K562 (cell line): ENCODE measurements around the gene CEP131. TPM values are rescaled to one million over a fixed set of nuclear protein-coding genes. Genes with fewer than 3 reads are reported as not detected.

Experiments used
- GATAD2B ChIP-seq: fragments of 450-650 bp; IDR thresholded peaks from 2 replicates; pipeline ENCODE4 v1.6.1; 2017; ENCODE audit warnings: mild to moderate bottlenecking, borderline replicate concordance
- GTF2F1 ChIP-seq: IDR thresholded peaks from 2 replicates; pipeline ENCODE4 v1.6.1; 2011; ENCODE audit warnings: low read depth, low read length, improper control_type of control experiment
- KLF1 ChIP-seq: fragments of 450-650 bp; IDR thresholded peaks from 2 replicates; pipeline ENCODE4 v1.6.1; 2016; ENCODE audit warnings: missing genetic modification characterization, missing compliant biosample characterization
- MAFF ChIP-seq: IDR thresholded peaks from 2 replicates; pipeline ENCODE4 v1.6.1; 2012; ENCODE audit warnings: low read length, improper control_type of control experiment
- SMAD2 ChIP-seq: fragments of 150-350 bp; IDR thresholded peaks from 2 replicates; pipeline ENCODE4 v1.6.1; 2014; ENCODE audit warnings: low read depth, mild to moderate bottlenecking, low read length
- polyA plus RNA-seq, 8 experiments: library from polyadenylated mRNA; depleted of rRNA in 4 of 8; stranded (reverse) in 5 of 8; unstranded in 3 of 8; fragments of >200 nt; fragmentation: Nextera tagmentation in 2 of 8; fragmentation: Illumina TruSeq in 1 of 8; extraction: Ambion mirVana in 2 of 8; extraction: Trizol in 1 of 8; gene quantifications; 2 replicates each; pipeline versions ENCODE4 v1.2.1 to v1.2.3, GENCODE V29; 2011 to 2014; ENCODE audit warnings: inconsistent platforms in 1 of 8, missing spikeins in 1 of 8
- total RNA-seq, 7 experiments: library from RNA; depleted of rRNA in 6 of 7; stranded (reverse); fragments of >200 nt in 6 of 7; fragmentation: Illumina TruSeq in 2 of 7; extraction: Trizol in 2 of 7; gene quantifications; 2 replicates each; pipeline versions ENCODE4 v1.2.1 to v1.2.3, GENCODE V29; 2011 to 2021; ENCODE audit warnings: low replicate concordance in 1 of 7
- TF ChIP-seq, protein P1 (sequence below), 2 experiments: fragments of 450-650 bp; IDR thresholded peaks; 2 replicates each; pipeline ENCODE4 v1.6.1; 2018; ENCODE audit warnings: mild to moderate bottlenecking in 2 of 2, low read depth in 1 of 2; ENCODE audit not compliant: partially characterized antibody in 2 of 2
- TF ChIP-seq, protein P2 (sequence below): sonication (generic); formaldehyde crosslinking; IDR thresholded peaks from 2 replicates; pipeline ENCODE4 v1.8.1; 2023; ENCODE audit warnings: mild to moderate bottlenecking, missing genetic modification reagents

CEP131 gene
- total and polyA plus RNA-seq, 9 of the 15 experiments (the other 6 are each of a cell fraction or from before 2014, with no cell fraction given) = 0.24 to 21.2 (median 2.3) TPM

DNA sequence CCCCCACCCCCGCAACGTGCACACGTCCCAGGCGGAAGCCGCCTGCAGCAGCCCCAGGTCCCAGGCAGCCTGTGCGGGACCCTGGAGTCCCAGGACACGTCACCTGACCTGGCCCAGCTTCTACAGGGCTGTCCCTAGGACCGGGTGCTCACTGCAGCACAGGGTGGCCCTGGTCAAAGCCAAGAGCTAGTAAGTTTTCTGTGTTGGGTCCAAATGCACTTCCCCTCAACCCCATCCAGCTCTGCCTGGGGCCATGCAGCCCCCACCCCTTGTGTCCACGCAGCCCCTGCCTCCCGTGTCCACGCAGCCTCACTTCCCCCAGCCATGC is 79.6 kb downstream of the CEP131 start (continued):
- TF ChIP-seq, protein P1, sequence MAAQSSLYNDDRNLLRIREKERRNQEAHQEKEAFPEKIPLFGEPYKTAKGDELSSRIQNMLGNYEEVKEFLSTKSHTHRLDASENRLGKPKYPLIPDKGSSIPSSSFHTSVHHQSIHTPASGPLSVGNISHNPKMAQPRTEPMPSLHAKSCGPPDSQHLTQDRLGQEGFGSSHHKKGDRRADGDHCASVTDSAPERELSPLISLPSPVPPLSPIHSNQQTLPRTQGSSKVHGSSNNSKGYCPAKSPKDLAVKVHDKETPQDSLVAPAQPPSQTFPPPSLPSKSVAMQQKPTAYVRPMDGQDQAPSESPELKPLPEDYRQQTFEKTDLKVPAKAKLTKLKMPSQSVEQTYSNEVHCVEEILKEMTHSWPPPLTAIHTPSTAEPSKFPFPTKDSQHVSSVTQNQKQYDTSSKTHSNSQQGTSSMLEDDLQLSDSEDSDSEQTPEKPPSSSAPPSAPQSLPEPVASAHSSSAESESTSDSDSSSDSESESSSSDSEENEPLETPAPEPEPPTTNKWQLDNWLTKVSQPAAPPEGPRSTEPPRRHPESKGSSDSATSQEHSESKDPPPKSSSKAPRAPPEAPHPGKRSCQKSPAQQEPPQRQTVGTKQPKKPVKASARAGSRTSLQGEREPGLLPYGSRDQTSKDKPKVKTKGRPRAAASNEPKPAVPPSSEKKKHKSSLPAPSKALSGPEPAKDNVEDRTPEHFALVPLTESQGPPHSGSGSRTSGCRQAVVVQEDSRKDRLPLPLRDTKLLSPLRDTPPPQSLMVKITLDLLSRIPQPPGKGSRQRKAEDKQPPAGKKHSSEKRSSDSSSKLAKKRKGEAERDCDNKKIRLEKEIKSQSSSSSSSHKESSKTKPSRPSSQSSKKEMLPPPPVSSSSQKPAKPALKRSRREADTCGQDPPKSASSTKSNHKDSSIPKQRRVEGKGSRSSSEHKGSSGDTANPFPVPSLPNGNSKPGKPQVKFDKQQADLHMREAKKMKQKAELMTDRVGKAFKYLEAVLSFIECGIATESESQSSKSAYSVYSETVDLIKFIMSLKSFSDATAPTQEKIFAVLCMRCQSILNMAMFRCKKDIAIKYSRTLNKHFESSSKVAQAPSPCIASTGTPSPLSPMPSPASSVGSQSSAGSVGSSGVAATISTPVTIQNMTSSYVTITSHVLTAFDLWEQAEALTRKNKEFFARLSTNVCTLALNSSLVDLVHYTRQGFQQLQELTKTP (IDR thresholded peaks at IDR 0.05; ENCODE audit: low read depth in 1 of 2, partially characterized antibody in 2 of 2) = no peak
- no peak for TF ChIP-seq MAFF
- TF ChIP-seq SMAD2 = no peak
- TF ChIP-seq KLF1 (tag) = no peak
- TF ChIP-seq, protein P2, sequence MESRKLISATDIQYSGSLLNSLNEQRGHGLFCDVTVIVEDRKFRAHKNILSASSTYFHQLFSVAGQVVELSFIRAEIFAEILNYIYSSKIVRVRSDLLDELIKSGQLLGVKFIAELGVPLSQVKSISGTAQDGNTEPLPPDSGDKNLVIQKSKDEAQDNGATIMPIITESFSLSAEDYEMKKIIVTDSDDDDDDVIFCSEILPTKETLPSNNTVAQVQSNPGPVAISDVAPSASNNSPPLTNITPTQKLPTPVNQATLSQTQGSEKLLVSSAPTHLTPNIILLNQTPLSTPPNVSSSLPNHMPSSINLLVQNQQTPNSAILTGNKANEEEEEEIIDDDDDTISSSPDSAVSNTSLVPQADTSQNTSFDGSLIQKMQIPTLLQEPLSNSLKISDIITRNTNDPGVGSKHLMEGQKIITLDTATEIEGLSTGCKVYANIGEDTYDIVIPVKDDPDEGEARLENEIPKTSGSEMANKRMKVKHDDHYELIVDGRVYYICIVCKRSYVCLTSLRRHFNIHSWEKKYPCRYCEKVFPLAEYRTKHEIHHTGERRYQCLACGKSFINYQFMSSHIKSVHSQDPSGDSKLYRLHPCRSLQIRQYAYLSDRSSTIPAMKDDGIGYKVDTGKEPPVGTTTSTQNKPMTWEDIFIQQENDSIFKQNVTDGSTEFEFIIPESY (CRISPR knock-in tag) = no peak
- no peak for TF ChIP-seq GATAD2B
- no peak for TF ChIP-seq GTF2F1
